NCI-H2029 (cell line): ENCODE data around the gene FAM131C.

Source experiments
- DNase-seq: peaks from one replicate; lab custom pipeline; 2025; lab: John Stamatoyannopoulos, UW

FAM131C gene

DNA sequence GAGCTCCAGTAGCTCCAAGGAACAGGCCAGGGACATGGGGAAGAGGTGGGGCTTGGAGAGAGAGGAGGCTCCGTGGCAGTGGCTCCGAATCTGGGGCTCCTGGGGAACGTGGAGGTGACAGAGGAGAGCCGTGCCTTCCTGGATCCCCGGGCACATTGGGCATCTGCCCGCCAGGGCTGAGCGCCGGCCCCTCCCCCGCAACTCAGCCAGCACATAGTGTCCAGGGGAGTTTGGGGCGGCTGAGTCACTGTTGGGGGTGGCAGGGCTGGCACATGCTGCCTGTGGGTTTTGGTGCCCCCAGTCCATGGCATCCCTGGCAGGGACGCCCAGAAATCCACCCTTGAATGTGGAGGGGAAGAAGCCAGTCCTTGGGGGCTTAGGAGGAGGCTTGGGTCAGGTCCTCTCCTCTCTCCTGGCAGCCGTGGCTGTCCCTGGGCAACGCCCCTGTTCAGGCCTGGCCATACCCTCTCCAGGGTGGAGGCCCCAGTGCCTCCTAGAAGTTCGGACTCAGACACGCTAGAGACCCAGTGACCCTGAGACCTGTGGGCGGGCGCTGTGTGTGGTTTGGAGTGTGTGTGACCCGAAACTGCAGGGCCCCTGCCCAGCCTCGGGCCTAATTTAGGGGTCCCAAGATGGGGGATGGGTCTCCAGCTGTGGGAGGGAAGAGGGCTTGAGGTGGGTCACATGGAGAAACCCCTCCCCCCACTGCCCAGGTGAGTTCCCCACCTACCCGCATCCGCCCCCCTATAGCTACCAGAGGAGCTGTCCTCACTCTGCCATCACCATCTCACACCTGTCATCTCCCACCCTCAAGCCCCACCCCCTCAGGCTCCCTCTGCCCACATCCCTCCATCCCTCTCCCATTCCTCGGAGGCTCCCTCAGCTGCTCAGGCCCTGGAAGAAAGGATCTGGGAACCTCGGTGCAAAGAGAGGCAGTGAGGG, 57.2 kb downstream of the FAM131C start:
- DNase-seq: no peak

DNA sequence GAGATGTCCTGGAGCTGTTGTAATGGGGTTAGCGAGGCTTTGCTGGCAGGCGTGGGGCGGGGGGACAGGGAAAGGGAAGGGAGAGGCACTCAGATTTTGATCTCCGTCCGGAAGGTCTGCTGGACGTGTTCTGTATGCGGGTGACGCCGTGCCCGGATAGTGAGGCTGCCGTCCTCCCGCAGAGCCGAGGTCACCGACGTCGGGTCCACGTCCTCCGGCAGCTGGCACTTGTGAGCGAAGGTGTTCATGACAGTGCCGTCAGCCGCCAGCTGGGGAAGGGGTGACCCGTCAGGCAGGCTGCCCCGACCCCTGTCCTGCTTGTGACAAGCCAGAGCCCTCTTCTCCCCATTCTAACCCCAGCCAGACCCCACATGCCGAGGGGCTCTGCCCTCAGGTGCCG, 58.0 kb downstream of the FAM131C start:
- DNase-seq: no peak

DNA sequence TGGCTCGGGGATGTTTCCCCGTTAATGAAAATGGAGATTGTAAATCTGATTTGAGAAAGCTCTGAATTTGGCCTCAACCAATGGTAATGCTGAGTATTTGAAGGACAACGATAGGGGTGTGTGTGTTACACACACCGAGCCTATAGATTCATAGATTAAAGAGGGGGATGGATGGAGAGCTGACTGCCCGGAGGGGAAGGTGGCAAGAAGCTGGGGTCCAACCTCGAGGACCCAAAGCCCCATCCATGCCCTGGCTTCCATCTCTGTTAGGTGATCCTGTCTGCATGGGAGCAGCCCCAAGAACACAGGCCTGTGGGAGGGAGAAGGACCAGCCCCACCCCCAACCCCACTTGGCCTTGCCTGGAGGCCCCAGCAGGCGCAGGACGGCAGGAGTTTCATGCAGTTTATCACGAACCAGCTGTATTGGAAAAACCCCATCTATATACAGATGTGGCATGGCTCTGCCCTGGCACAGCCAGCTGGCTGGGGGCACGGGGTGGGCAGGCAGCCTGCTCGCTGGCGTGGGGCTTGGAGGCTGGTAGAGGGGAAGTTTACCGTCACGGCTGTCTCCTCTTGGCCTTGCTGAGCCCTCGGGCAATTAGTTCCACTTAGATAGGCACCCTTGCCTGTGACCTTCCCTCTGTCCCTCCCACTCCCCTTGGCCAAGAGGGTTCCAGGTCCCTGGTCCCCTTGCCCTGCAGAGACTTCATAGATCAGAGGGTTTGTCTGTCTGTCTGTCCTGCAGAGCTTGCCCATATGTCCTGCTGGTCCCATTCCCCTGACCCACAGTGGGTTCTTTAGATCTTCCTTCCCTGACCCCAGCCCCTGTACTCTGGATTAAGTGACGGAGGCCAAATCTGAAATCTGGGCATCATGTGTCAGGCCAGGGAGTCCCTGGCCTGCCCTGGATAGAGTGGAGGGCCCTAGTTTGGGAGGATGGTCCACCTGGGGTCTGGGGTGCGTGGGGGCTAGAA, 58.7 kb downstream of the FAM131C start:
- no peak for DNase-seq

DNA sequence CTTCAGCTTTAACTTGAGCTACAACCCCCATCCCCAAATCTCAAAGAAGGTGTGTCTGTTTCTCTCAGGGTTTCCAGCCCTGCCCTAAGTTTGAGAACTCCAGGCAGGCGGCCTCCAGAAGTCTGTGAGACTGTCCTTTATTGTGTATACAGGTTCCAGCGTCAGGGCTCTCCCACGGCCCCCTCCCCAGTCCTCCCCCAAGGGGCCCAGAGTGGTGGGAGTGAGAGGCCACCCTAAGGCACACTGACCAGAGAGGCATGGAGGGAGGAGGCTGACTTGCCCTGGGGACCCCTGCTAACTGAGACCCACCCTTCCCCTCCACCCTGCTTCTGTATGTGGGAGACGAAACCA, 59.6 kb downstream of the FAM131C start:
- DNase-seq: no peak

DNA sequence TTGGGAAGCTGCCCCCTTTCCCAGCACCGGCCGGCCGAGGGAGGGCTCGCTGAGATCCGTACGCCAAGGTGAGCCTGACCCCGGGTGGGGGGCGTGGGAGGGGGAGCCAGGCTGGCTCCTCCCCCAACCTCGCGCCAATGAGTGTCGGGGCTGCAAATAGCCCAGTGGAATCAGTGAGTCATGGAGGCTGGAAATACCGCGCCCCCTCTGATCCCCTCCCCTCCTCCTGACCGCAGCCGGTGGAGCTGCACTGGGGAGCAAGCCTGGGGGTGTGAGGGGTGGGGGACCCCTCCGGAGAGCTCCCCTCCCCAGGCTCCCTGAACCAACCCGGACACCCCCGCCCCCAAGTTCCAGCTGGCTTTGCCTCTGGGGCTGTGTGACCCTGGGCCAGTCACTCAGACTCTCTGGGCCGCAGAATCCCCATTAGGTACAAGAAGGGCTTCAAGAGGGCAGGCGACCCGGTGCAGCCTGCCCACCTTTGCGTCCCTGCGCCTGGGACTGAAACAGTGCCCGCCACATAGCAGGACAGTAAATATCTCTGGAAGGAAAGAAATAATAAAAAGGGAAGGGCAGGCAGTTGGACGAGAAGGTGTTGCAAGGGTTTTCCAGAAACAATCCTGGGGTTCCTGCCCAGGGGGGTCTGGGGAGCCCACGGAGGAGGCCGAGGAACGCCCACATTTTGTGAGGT, 60.1 kb downstream of the FAM131C start:
- no peak for DNase-seq

DNA sequence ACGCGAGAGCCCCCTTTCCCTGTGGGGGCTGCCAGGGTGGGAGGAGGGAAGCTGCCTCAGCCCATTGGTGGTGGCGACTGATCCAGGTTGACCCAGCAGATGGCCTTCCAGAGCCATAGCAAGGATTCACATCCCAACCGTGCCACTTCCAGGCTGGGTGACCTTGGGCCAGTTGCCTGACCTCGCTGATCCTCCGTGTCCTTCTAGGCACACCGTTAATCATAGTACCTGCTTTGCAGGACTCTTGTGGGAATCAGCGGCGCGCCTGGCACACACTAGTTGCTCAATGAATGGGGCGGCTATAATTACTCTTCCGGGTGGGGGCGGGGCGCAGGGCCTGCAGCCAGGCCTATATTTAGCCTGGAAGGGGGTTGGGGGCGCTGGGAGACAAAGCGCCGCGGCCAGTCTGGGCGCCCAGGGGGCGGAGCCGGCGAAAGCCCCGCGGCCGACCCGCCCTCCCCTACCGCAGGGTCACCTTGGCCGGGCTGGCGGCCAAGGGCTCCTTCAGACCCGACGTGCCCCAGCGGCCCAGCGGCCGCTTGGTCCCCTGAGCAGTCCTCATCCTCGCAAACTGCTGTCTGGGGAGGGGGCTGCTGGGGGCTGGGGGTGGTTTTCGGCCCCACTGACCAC, 60.7 kb downstream of the FAM131C start:
- DNase-seq: peak; percentile 72

DNA sequence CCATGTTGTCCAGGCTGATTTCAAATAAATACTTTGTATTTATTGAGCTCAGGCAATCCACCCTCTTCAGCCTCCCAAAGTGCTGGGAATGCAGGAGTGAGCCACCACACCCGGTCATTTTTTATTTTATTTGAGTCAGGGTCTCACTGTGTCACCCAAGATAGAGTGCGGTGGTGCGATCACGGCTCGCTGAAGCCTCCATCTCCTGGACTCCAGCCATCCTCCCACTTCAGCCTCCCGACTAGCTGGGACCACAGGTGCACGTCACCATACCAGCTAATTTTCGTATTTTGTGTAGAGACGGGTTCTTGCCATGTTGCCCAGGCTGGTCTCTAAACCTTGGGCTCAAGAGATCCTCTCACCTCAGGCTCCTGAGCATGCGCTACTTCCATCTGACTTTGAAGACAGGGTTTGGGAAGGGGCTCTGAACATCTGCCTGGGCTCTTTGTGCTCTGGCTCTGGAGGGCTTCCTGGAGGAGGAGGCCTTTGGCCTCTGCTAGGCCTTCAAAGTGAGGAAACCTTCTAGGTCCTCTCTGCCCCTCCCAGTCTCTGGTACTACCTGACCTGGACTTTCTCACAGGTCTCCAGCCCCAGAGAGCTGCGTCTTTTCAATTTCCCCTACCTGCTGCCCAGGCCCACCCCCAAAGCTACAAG, 61.4 kb downstream of the FAM131C start:
- no peak for DNase-seq

DNA sequence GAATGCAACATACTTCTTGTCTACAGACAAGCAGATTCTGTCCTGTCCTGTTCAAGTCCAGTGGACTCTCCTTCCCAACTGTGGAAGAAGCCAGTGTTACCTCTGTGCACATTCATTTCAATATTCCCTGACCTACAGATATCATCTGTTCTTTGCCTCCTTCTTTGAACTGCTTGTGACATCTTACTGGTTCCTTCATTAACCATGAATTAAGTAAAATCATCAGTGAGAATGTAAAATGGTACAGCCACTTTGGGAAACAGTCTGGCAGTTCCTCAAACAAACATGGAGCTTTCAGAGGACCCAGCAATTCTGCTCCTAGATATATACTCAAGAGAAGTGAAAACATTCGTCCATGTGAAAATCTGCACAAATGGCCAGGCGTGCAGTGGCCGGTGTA, 62.6 kb downstream of the FAM131C start:
- no peak for DNase-seq

DNA sequence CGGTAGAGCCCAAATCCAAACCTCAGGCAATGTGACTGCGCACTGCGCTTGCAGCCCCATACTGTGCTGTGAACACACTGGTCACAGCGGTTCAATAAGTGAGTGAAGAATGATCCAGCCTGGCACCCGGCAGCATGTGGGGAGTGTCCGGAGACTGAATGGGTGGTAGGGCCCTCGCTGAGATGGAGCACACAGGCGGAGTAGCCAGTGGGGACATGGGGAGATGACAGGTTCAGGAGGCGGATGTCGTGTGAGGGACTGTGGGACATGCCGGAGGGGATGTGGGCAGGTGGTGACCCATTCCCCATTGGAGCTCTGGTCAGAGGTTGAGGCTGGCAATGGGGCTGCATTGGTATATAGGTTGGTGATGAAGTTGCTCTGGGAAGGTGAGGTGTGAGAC, 63.8 kb downstream of the FAM131C start:
- no peak for DNase-seq

DNA sequence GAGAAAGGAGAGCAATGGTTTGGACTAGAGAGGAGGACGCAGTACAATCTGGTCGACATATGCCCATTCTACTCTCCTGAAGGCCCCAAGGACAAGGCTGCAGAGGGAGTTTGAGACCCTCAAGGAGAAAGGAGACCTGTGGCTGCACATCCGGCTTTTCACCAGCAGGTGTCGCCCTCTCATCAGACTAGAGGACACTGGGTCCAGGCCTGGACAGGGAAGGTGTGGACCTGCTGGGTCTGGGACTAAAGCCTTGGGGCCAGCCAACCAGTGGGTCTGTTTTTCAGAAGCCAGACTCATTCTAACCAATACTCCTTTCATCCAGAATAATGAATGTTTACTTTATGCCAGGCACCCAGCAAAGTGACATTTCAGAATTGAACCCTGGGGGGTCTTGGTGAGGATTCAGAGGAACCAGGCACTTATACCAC, 64.4 kb downstream of the FAM131C start:
- DNase-seq: peak; percentile 32
